Cardiac muscle cell (in vitro differentiated cells and primary cell): ENCODE measurements around the gene HMGB2. TPM values are rescaled to one million over a fixed set of nuclear protein-coding genes. Genes with fewer than 3 reads are reported as not detected.

Experiments
- DNase-seq, 2 donors: peaks; one replicate each; pipeline versions ENCODE4 v3.0.0 to v3.0.0-alpha.2; 2010 to 2017; ENCODE audit warnings: low read depth in 1 of 2, low spot score in 1 of 2
- H3K27ac ChIP-seq: fragments of 200-600 bp; sonication (generic); 2 replicates; pipeline ENCODE4 v1.5.1; 2016
- H3K27me3 ChIP-seq: fragments of 200-600 bp; sonication (generic); 2 replicates; pipeline ENCODE4 v1.6.0; 2016; ENCODE audit warnings: control low read depth
- H3K36me3 ChIP-seq: fragments of 200-600 bp; sonication (generic); 2 replicates; pipeline ENCODE4 v1.5.1; 2016; ENCODE audit warnings: control low read depth
- H3K4me1 ChIP-seq: fragments of 200-600 bp; sonication (generic); 2 replicates; pipeline ENCODE4 v1.8.1; 2017; ENCODE audit warnings: low read depth, mild to moderate bottlenecking, mixed run types
- H3K4me3 ChIP-seq: fragments of 200-600 bp; sonication (generic); 2 replicates; pipeline ENCODE4 v1.5.1; 2016; ENCODE audit warnings: mild to moderate bottlenecking
- H3K9me3 ChIP-seq: fragments of 200-600 bp; sonication (generic); 2 replicates; pipeline ENCODE4 v1.5.1; 2017; ENCODE audit warnings: low read depth, mild to moderate bottlenecking, control low read depth
- polyA plus RNA-seq: library from polyadenylated mRNA; unstranded; fragments of >200 nt; fragmentation: Nextera tagmentation; extraction: Ambion mirVana; gene quantifications from 2 replicates; pipeline ENCODE4 v1.2.1, GENCODE V29; 2016
- total RNA-seq: library from RNA; depleted of rRNA; stranded (reverse); fragments of >200 nt; gene quantifications from 2 replicates; pipeline ENCODE4 v1.2.3, GENCODE V29; 2016
- TF ChIP-seq, protein P1 (sequence below): IDR thresholded peaks from 2 replicates; pipeline ENCODE4 v1.5.1; 2012; ENCODE audit warnings: low read depth, mild to moderate bottlenecking, low read length

Gene HMGB2
- total and polyA plus RNA-seq, 2 experiments from 2014 or later = 195 to 443 TPM

DNA sequence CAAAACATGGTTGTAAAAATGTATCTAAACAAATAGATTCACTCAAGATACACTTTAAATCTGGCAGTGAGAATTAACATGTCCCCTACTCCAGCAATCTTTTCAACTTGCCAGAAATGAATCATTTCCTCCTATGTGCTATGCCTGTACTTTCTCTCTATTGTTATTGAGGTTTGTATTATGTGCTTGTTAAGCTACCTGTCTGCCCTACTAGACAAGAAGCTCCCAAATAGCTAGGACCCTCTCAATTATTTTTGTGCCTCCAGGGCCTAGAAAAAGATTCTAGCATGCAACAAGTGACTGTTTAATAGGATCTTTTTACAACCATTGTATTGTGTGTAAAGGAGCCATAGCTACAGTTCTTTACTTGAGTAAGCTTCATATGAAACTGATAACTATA, 33.1 kb upstream of the HMGB2 start:
- no peaks in the 10 kb centered on the region for H3K27me3 ChIP-seq
- H3K4me3 ChIP-seq = peak overlapping the region; percentile 80
- H3K36me3 ChIP-seq = no peaks in the 10 kb centered on the region
- TF ChIP-seq, protein P1, sequence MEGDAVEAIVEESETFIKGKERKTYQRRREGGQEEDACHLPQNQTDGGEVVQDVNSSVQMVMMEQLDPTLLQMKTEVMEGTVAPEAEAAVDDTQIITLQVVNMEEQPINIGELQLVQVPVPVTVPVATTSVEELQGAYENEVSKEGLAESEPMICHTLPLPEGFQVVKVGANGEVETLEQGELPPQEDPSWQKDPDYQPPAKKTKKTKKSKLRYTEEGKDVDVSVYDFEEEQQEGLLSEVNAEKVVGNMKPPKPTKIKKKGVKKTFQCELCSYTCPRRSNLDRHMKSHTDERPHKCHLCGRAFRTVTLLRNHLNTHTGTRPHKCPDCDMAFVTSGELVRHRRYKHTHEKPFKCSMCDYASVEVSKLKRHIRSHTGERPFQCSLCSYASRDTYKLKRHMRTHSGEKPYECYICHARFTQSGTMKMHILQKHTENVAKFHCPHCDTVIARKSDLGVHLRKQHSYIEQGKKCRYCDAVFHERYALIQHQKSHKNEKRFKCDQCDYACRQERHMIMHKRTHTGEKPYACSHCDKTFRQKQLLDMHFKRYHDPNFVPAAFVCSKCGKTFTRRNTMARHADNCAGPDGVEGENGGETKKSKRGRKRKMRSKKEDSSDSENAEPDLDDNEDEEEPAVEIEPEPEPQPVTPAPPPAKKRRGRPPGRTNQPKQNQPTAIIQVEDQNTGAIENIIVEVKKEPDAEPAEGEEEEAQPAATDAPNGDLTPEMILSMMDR = no peak
- no peak overlapping the region for H3K27ac ChIP-seq
- DNase-seq = peak in 1 of 2 donors; percentile 46
- no peaks in the 10 kb centered on the region for H3K9me3 ChIP-seq
- no peaks in the 10 kb centered on the region for H3K4me1 ChIP-seq

DNA sequence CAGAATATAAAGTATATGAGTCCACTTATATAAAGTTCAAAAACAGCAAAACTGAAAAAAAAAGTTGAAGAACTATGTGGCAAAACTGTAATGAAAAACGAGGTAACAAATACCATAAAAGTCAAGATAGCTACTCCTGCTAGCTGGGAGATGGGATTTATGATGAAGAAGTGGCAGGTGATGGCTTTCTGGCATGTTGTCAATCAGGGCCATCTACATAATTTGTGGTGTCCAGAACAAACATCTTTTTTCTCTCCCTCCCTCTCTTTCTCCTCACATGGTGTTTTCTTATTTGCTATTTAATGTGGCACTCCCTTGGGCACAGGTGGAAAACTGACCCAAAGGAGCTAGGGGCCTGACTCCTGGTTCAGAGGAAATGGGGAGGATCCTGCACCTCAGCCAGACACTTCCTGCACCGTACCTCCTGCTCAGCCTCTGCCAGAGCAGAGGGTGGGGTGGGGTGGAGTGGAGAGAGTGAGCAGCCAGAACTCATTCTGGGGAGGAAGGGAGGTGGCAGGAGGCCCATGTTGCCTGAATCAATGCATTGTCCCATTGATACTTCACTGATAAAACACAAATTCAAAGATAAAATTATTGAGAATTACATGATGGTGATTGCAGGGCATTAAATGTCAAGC, 31.3 kb upstream of the HMGB2 start:
- Histone ChIP-seq H3K4me1 (no peaks in the 10 kb centered on the region), H3K4me3 (no peak overlapping the region), H3K27ac (no peak overlapping the region), H3K9me3 (no peaks in the 10 kb centered on the region), H3K36me3 (no peaks in the 10 kb centered on the region), H3K27me3 (no peaks in the 10 kb centered on the region)
- TF ChIP-seq, protein P1 = no peak
- no peak for DNase-seq

DNA sequence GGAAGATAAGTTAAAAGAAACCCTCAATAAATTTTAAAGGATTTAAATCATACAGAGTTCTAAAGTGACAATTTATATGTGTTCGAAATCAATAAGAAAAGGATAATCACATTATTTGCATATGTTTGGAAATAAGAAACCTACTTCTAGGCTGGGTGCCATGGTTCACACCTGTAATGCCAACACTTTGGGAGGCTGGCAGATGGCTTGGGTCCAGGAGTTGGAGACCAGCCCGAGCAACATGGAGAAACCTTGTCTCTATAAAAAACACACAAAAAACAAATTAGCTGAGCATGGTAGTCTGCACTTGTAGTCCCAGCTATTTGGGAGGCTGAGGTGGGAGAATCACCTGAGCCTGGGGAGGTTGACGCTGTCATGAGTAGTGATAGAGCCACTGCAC, 28.5 kb upstream of the HMGB2 start:
- H3K36me3 ChIP-seq = no peaks in the 10 kb centered on the region
- no peak for DNase-seq
- H3K27me3 ChIP-seq = no peaks in the 10 kb centered on the region
- H3K4me1 ChIP-seq = no peaks in the 10 kb centered on the region
- H3K9me3 ChIP-seq = no peaks in the 10 kb centered on the region
- no peak overlapping the region for H3K27ac ChIP-seq
- no peak overlapping the region for H3K4me3 ChIP-seq
- TF ChIP-seq, protein P1 = no peak

DNA sequence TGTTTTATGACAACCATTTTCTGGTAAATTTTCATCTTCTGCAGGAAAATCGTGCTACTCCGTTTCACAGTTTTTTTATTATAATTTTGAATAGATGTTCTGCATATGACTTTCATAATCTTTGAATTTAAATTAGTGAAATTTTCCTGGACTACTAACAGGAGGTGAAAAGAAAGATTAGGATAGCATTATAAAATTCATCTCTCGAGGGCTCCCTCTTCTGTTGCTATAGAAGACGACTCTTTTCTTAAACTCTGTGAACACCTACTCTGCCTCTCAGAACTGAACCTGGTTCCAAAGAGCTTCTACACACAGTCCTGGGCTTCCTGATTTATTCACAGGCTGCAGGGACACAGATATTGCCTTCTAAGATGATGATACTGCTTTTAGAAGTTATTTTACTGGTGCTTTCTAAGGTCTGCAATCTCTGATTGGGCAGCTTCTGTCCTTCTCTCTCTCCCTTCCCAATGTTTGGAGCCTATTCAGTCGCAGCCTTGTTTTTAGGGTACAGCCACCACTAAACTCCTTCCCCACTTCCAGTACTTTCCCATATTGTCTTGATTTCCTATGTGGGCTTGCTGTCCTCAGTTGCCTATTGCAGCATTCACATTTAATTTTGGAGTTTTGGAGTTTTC, 26.5 kb upstream of the HMGB2 start:
- TF ChIP-seq, protein P1 = peak; percentile 48
- H3K4me1 ChIP-seq = no peaks in the 10 kb centered on the region
- no peak overlapping the region for H3K4me3 ChIP-seq
- peak; percentile 13 to 39 for DNase-seq
- no peaks in the 10 kb centered on the region for H3K27me3 ChIP-seq
- H3K27ac ChIP-seq = no peak overlapping the region
- H3K36me3 ChIP-seq = no peaks in the 10 kb centered on the region
- H3K9me3 ChIP-seq = no peaks in the 10 kb centered on the region

DNA sequence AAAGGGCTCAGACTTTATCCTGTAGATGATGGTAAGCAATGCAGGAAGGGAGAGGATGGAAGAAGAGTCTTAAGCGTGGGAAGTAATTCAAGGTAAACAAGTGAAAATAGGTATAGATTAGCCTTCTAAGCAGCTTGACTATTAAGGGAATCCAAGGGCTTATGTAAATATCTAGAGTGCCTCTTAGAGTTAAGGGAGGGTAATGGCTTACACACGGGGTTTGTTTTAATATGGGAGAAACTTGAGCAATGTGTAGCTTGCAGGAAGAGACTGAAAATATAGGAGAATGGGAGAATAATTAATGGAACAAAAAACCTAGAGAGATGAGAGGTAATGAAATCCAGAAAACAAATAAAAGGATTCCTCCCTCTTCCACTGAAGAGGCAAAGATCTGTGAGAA, 23.8 kb upstream of the HMGB2 start:
- no peaks in the 10 kb centered on the region for H3K4me1 ChIP-seq
- H3K4me3 ChIP-seq = no peak overlapping the region
- DNase-seq = no peak
- H3K9me3 ChIP-seq = no peaks in the 10 kb centered on the region
- TF ChIP-seq, protein P1 = no peak
- H3K36me3 ChIP-seq = no peaks in the 10 kb centered on the region
- H3K27ac ChIP-seq = no peak overlapping the region
- H3K27me3 ChIP-seq = no peaks in the 10 kb centered on the region
